Measurements from ENCODE around the gene PARP16.

GRCh38 chr15:65210770-65211481, 75.8 kb downstream of the PARP16 start, which contains the start of gene CILP:
- no peak for TF ChIP-seq POLR2AphosphoS5 (IDR thresholded peaks at IDR 0.05; ENCODE audit: low read depth, low read length)
- TF ChIP-seq REST (IDR thresholded peaks at IDR 0.05; ENCODE audit: insufficient read depth in 1 of 2, low read depth in 2 of 2, low read length in 2 of 2): no peak
- no peak for TF ChIP-seq TAF1 (IDR thresholded peaks at IDR 0.05; ENCODE audit: borderline replicate concordance, insufficient read depth, low read length)
- TF ChIP-seq SIN3A (IDR thresholded peaks at IDR 0.05; ENCODE audit: borderline replicate concordance, insufficient read depth, low read length): no peak
